Measurements from ENCODE around the gene SERTAD1.

The SERTAD1 gene

GRCh38 chr19:40424637-40425449, 949 bp downstream of the SERTAD1 start:
- Histone ChIP-seq H4K20me1 (ENCODE audit: low read depth, low read length) (no peaks in the 10 kb centered on the region), H3K36me3 (ENCODE audit: low read length) (no peaks in the 10 kb centered on the region), H3K27me3 (ENCODE audit: low read length) (no peaks in the 10 kb centered on the region), H3K9me2 (replicated peaks; ENCODE audit: insufficient read depth, low read length) (no peaks in the 10 kb centered on the region), H3K27ac (ENCODE audit: low read depth, low read length) (peak overlapping the region; percentile 75), H3K79me2 (ENCODE audit: insufficient read depth, low read length) (no peaks in the 10 kb centered on the region), H3K9me3 (ENCODE audit: insufficient read depth, low read length) (no peaks in the 10 kb centered on the region), H3F3A (ENCODE audit: insufficient read depth) (peaks cover 8% of the 10 kb centered on the region; the same call in 1 of the 2 replicates), H2AFZ (ENCODE audit: low read depth, low read length, severe bottlenecking) (peak overlapping the region; percentile 88), H3K4me2 (ENCODE audit: low read depth, low read length, poor library complexity, severe bottlenecking) (peak overlapping the region; percentile 73), H3K4me3 (ENCODE audit: insufficient read depth, low read length, poor library complexity, severe bottlenecking) (peak overlapping the region; percentile 85), H3K9ac (ENCODE audit: low read length) (peak overlapping the region; percentile 83)
- TF ChIP-seq EZH2phosphoT487 (conservative IDR thresholded peaks at IDR 0.05; ENCODE audit: low read length) (no peak), CTCF (IDR thresholded peaks at IDR 0.05; ENCODE audit: insufficient read depth, low read length, poor library complexity, severe bottlenecking) (no peak)

DNA sequence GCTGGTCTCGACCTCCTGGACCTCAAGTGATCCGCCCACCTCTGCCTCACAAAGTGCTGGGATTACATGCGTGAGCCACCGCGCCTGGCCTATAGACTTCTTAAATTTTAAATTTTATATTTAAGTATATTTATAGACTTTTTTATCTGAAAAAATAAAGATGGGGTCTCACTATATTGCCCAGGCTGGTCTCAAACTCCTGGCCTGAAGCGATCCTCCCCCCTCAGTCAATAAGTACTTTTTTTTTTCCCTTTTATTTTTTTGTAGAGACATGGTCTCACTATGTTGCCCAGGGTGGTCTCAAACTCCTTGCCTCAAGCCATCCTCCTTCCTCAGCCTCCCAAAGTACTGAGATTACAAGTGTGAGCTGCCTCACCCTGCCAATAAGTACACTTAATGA, 1.9 kb downstream of the SERTAD1 start:
- Histone ChIP-seq H3K9ac (ENCODE audit: low read length) (no peak overlapping the region), H3K27ac (ENCODE audit: low read depth, low read length) (no peak overlapping the region)

DNA sequence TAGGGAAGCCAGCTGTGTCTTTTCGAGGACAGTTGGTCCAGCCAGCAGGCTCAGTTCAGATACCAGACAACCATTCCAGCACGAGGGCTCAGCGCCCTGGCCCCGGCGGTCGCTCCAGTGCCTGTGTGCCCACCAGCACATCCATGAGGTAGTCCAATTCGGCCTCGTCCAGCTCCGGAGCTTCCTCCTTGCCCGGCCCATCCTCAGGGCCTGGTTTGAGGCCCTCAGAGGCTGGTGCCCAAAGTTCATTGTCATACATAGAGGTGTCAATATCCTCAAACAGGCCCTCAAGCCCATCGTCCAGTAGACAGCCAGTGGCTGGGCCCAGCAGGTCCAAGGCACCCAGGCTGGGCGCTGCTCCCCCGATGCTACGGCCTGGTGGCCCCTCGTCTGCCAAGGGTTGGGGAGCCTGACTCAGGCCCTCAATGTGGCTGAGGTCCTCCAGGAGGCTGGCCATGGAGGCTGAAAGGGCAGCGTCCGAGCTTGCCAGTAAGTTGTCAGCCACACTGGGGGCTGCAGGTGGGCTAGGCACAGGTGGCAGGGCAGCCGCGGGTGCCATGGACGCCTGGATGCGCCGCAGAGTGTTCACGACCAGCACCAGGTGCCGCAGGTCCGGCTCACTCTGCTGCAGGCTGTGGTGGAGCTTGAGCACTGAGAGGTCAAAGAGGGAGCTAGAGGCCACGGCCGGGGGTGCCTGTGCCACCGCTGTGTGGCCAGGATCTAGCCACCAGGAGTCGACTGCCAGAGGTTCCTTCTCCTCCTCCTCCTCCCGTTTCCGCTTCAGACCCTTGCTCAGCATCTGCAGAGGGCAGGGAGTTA, 2.8 kb downstream of the SERTAD1 start:
- no peak overlapping the region for H3K9ac ChIP-seq (ENCODE audit: low read length)
- no peak overlapping the region for H3K27ac ChIP-seq (ENCODE audit: low read depth, low read length)
- no peak overlapping the region for H3K4me3 ChIP-seq (ENCODE audit: insufficient read depth, low read length, poor library complexity, severe bottlenecking)

More for the DNA sequence above, 1.9 kb downstream of the SERTAD1 start:
- peak overlapping the region; percentile 73 for H3K4me2 ChIP-seq (ENCODE audit: low read depth, low read length, poor library complexity, severe bottlenecking)
- no peak overlapping the region for H3K4me3 ChIP-seq (ENCODE audit: insufficient read depth, low read length, poor library complexity, severe bottlenecking)
- no peak overlapping the region for H2AFZ ChIP-seq (ENCODE audit: low read depth, low read length, severe bottlenecking)
- TF ChIP-seq CTCF (IDR thresholded peaks at IDR 0.05; ENCODE audit: insufficient read depth, low read length, poor library complexity, severe bottlenecking): no peak
- TF ChIP-seq EZH2phosphoT487 (conservative IDR thresholded peaks at IDR 0.05; ENCODE audit: low read length): no peak
- H4K20me1 ChIP-seq (ENCODE audit: low read depth, low read length): no peaks in the 10 kb centered on the region
- H3K9me3 ChIP-seq (ENCODE audit: insufficient read depth, low read length): no peaks in the 10 kb centered on the region
- H3K9me2 ChIP-seq (replicated peaks; ENCODE audit: insufficient read depth, low read length): no peaks in the 10 kb centered on the region
- H3K79me2 ChIP-seq (ENCODE audit: insufficient read depth, low read length): no peaks in the 10 kb centered on the region
- no peaks in the 10 kb centered on the region for H3K27me3 ChIP-seq (ENCODE audit: low read length)
- H3K36me3 ChIP-seq (ENCODE audit: low read length): no peaks in the 10 kb centered on the region
- H3F3A ChIP-seq (ENCODE audit: insufficient read depth): peaks cover 8% of the 10 kb centered on the region; the same call in 1 of the 2 replicates

More for the DNA sequence above, 2.8 kb downstream of the SERTAD1 start:
- Histone ChIP-seq H3K9me3 (ENCODE audit: insufficient read depth, low read length) (no peaks in the 10 kb centered on the region), H2AFZ (ENCODE audit: low read depth, low read length, severe bottlenecking) (no peak overlapping the region), H3K79me2 (ENCODE audit: insufficient read depth, low read length) (no peaks in the 10 kb centered on the region), H3K27me3 (ENCODE audit: low read length) (no peaks in the 10 kb centered on the region), H3K36me3 (ENCODE audit: low read length) (no peaks in the 10 kb centered on the region), H3K4me2 (ENCODE audit: low read depth, low read length, poor library complexity, severe bottlenecking) (no peak overlapping the region), H3F3A (ENCODE audit: insufficient read depth) (peaks cover 8% of the 10 kb centered on the region; the same call in 1 of the 2 replicates), H3K9me2 (replicated peaks; ENCODE audit: insufficient read depth, low read length) (no peaks in the 10 kb centered on the region), H4K20me1 (ENCODE audit: low read depth, low read length) (no peaks in the 10 kb centered on the region)
- TF ChIP-seq EZH2phosphoT487 (conservative IDR thresholded peaks at IDR 0.05; ENCODE audit: low read length): no peak
- no peak for TF ChIP-seq CTCF (IDR thresholded peaks at IDR 0.05; ENCODE audit: insufficient read depth, low read length, poor library complexity, severe bottlenecking)

Measured in SU-DHL-6 (cell line).